HAP-1 (cell line): ENCODE data around the gene HTRA2.

Source experiments
- DNase-seq, 2 experiments: peaks; one replicate each; pipeline ENCODE4 v3.0.0-alpha.2; 2016 to 2020; ENCODE audit warnings: low spot score in 2 of 2
- H3K27me3 ChIP-seq: fragments of 250-450 bp; sonication (Bioruptor Pico); 2 replicates; pipeline ENCODE4 v1.5.1; 2020; ENCODE audit warnings: low read depth, mild to moderate bottlenecking, moderate library complexity
- H3K36me3 ChIP-seq: fragments of 250-450 bp; sonication (Bioruptor Pico); replicated peaks from 2 replicates; pipeline ENCODE4 v1.5.1; 2020; ENCODE audit warnings: mild to moderate bottlenecking
- H3K4me1 ChIP-seq: fragments of 250-450 bp; sonication (Bioruptor Pico); 2 replicates; pipeline ENCODE4 v1.5.1; 2020; ENCODE audit warnings: mild to moderate bottlenecking
- H3K4me3 ChIP-seq: fragments of 250-450 bp; sonication (Bioruptor Pico); 2 replicates; pipeline ENCODE4 v1.5.1; 2020; ENCODE audit warnings: mild to moderate bottlenecking, moderate library complexity
- H3K9me3 ChIP-seq: fragments of 250-450 bp; sonication (Bioruptor Pico); 2 replicates; pipeline ENCODE4 v1.5.1; 2020; ENCODE audit warnings: mild to moderate bottlenecking, moderate library complexity
- in situ Hi-C: fragments of 300-500 bp; cut with MboI; formaldehyde crosslinking; loops from 3 replicates; pipeline ENCODE4 v1.14.3; 2020; ENCODE audit warnings: low sequenced_read_pairs, inconsistent platforms, mixed read lengths

HTRA2 gene

DNA sequence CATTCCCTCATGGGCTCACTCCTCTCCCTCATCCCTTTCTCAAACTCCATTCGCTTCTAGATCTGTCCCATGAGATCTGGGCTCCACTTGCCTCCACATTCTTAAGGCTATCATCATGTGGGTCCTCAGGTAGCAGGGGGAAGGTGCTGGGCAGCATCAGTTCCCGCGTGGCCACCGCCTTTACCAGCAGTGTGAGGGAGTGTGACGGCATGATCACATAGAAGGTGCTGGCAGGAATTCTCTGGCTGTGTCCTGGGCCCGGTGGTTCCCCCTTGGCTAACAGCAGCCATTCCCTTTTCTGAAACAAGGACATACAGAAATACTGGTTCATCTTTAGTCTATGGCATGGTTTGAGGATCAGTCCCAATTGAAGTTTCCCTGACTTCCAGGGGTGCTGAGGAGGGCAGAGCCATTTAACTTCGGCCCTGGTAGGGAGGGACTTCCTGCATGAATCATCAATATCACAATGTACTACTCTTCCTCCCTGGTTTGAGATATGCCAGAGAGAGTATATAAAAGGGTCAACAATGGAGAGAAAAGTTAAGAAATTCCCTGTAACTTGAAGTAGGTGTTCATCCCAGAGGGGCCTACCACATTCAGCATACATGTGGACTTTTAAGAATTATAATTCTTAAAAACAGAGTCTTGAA is 32.5 kb downstream of the HTRA2 start:
- Histone ChIP-seq H3K4me3 (no peak overlapping the region), H3K27me3 (peaks cover 9% of the 10 kb centered on the region; the same call in 1 of the 2 replicates), H3K36me3 (no peaks in the 10 kb centered on the region), H3K9me3 (no peaks in the 10 kb centered on the region), H3K4me1 (no peaks in the 10 kb centered on the region)
- DNase-seq = no peak
- in situ Hi-C loops = no loop called here

- DNase-seq = no peak
- H3K4me3 ChIP-seq = no peak overlapping the region
Measured at GRCh38 chr2:74564222-74564621, 34.5 kb downstream of the HTRA2 start.

GRCh38 chr2:74566076-74566753 is 36.5 kb downstream of the HTRA2 start:
- DNase-seq = no peak
- in situ Hi-C loops = no loop called here
- H3K4me1 ChIP-seq = no peaks in the 10 kb centered on the region
- H3K36me3 ChIP-seq = no peaks in the 10 kb centered on the region
- no peak overlapping the region for H3K4me3 ChIP-seq
- H3K27me3 ChIP-seq = peaks cover 5% of the 10 kb centered on the region; the same call in 1 of the 2 replicates
- H3K9me3 ChIP-seq = no peaks in the 10 kb centered on the region

More at GRCh38 chr2:74564222-74564621, 34.5 kb downstream of the HTRA2 start:
- H3K36me3 ChIP-seq = no peaks in the 10 kb centered on the region
- peaks cover 9% of the 10 kb centered on the region; the same call in 1 of the 2 replicates for H3K27me3 ChIP-seq
- no peaks in the 10 kb centered on the region for H3K9me3 ChIP-seq
- no peaks in the 10 kb centered on the region for H3K4me1 ChIP-seq
- in situ Hi-C loops = no loop called here

GRCh38 chr2:74566754-74567085 is 37.0 kb downstream of the HTRA2 start:
- no peak for DNase-seq
- no peaks in the 10 kb centered on the region for H3K9me3 ChIP-seq
- no peaks in the 10 kb centered on the region; the same call in 1 of the 2 replicates for H3K27me3 ChIP-seq
- no peaks in the 10 kb centered on the region for H3K4me1 ChIP-seq
- H3K4me3 ChIP-seq = no peak overlapping the region
- H3K36me3 ChIP-seq = no peaks in the 10 kb centered on the region
- in situ Hi-C loops = no loop called here

DNA sequence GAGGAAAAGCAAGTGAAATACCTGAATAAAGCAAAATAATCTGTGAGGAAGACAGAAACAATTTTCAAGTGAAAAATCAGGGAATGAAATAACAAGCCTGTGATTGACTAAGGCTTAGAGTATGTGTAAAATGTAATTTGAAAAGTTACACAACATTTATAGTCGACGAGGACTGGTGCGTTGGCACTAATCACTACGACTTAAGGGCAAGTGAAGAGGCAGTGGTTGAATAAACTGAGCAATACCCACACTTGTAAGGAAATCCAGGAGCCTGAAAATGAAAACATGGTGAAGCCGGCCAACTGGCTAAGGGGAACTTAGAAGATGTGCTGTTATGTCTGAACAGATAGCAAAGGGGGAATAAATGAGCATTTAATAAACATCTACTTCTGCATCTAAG is 38.1 kb downstream of the HTRA2 start:
- Histone ChIP-seq H3K36me3 (no peaks in the 10 kb centered on the region), H3K4me1 (no peaks in the 10 kb centered on the region), H3K4me3 (no peak overlapping the region), H3K9me3 (no peaks in the 10 kb centered on the region), H3K27me3 (no peaks in the 10 kb centered on the region)
- DNase-seq = no peak
- in situ Hi-C loops = no loop called here

- DNase-seq = no peak
Measured at GRCh38 chr2:74569686-74570085, 40.0 kb downstream of the HTRA2 start.

DNA sequence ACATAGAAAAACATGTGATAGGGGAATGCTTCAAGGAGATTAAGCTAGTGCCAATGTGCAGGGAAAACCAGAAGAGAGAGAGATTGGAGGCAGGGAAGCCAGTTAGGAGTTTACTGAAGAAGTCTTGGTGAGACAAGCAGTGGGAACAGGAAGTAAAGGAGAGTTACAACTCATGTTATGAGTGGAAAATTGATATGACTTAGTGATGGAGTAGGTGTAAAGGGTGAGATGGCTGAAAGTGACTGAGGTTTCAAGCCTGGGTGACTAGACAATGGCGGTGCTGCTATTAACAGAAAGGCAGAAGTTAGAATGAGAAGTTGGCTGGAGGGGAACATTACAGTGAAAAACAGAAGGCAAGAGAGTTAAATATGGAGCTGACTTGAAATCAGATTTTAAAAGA is 41.3 kb downstream of the HTRA2 start:
- DNase-seq = no peak
- Histone ChIP-seq H3K4me1 (no peaks in the 10 kb centered on the region), H3K27me3 (no peaks in the 10 kb centered on the region), H3K36me3 (no peaks in the 10 kb centered on the region), H3K4me3 (no peak overlapping the region), H3K9me3 (no peaks in the 10 kb centered on the region)
- in situ Hi-C loops = no loop called here

More at GRCh38 chr2:74569686-74570085, 40.0 kb downstream of the HTRA2 start:
- Histone ChIP-seq H3K27me3 (no peaks in the 10 kb centered on the region), H3K4me3 (no peak overlapping the region), H3K4me1 (no peaks in the 10 kb centered on the region), H3K9me3 (no peaks in the 10 kb centered on the region), H3K36me3 (no peaks in the 10 kb centered on the region)
- in situ Hi-C loops = no loop called here

GRCh38 chr2:74572178-74572925 is 42.6 kb downstream of the HTRA2 start:
- Histone ChIP-seq H3K9me3 (no peaks in the 10 kb centered on the region), H3K36me3 (no peaks in the 10 kb centered on the region), H3K4me3 (no peak overlapping the region), H3K27me3 (no peaks in the 10 kb centered on the region), H3K4me1 (no peaks in the 10 kb centered on the region)
- in situ Hi-C loops = no loop called here
- DNase-seq = no peak

DNA sequence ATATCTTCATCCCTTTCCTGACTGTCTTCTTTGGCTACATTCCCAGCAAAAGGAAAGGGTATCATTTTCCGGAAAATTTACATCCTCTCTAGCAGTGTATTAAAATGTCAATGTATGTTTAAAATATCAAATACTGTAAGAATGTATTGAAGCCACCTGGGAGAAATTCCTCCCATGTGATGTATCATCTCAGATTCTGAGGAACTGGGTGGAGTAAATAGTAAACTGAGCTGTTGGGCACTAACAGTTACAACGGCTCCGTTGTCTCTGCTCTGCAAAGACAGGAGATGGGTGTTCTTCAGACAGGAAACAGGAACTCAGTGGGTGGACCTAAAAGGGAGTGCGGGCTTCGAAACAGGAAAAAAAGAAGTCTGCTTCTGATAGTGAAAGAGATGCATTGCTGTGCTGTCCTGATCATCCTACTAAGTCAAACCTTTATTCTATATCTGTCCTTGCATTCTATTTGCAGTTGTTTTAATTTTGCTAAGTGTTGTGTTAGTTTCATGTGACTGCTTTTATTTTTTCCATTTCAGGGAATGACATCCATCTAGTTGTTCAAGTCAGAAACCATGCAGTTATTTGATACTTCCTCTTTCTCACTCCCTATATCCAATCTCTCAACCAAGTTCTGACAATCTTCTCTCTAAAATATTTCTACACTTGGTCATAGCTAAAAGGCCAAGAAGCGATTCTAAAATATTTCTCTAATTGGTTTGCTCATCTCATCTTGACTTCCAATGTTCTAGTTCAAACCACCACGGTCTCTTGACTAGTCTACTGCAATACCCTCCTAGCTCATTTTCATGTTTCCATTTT is 44.2 kb downstream of the HTRA2 start:
- Histone ChIP-seq H3K4me3 (no peak overlapping the region), H3K9me3 (no peaks in the 10 kb centered on the region), H3K27me3 (no peaks in the 10 kb centered on the region), H3K36me3 (no peaks in the 10 kb centered on the region), H3K4me1 (no peaks in the 10 kb centered on the region)
- in situ Hi-C loops = no loop called here
- DNase-seq = no peak

- no peaks in the 10 kb centered on the region for H3K4me1 ChIP-seq
- in situ Hi-C loops = loop anchor here (5.0 kb wide), 1 partner anchor 88 kb away; no protein-coding TSS in a partner anchor
Measured at GRCh38 chr2:74575320-74575719, 45.6 kb downstream of the HTRA2 start.

DNA sequence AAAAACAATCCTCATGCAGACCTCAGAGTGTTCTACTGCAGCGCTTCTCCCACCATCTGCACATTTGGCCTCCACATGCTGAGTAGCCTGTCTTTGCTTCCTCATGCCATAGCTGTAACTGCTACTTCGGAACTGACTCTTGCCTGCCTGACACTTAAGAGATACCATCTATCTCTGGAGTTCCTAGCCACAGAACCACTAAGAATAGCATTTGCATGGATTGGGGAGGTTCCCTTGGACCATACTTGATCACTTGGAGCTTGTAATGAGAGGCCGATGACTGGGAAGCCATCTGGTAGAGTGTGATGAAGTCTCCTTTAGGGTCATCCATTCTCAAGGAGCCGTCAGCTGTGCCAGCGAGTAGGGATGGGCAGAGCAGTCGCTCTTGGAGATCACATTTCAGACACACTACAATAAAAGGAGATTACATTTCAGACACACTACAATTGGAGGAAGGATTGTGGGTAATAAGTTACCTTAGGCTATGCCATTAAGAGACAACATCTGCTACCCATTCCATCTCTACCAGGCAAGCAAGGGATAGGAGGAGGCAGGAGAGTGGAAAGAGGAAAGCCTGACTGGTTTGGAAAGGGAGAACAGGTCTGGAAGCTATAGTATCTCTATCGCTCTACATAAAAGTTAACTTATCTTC is 46.6 kb downstream of the HTRA2 start:
- in situ Hi-C loops = loop anchor here (5.0 kb wide), 1 partner anchor 89 kb away; no protein-coding TSS in a partner anchor
- Histone ChIP-seq H3K4me1 (no peaks in the 10 kb centered on the region), H3K4me3 (no peak overlapping the region), H3K27me3 (no peaks in the 10 kb centered on the region), H3K9me3 (no peaks in the 10 kb centered on the region), H3K36me3 (no peaks in the 10 kb centered on the region)
- no peak for DNase-seq

More at GRCh38 chr2:74575320-74575719, 45.6 kb downstream of the HTRA2 start:
- Histone ChIP-seq H3K27me3 (no peaks in the 10 kb centered on the region), H3K9me3 (no peaks in the 10 kb centered on the region), H3K36me3 (no peaks in the 10 kb centered on the region), H3K4me3 (no peak overlapping the region)
- DNase-seq = no peak

GRCh38 chr2:74576863-74577229 is 47.1 kb downstream of the HTRA2 start:
- Histone ChIP-seq H3K36me3 (no peaks in the 10 kb centered on the region), H3K4me1 (no peaks in the 10 kb centered on the region), H3K9me3 (no peaks in the 10 kb centered on the region), H3K4me3 (no peak overlapping the region), H3K27me3 (no peaks in the 10 kb centered on the region)
- DNase-seq = no peak
- in situ Hi-C loops = loop anchor here (5.0 kb wide), 1 partner anchor 90 kb away; no protein-coding TSS in a partner anchor

DNA sequence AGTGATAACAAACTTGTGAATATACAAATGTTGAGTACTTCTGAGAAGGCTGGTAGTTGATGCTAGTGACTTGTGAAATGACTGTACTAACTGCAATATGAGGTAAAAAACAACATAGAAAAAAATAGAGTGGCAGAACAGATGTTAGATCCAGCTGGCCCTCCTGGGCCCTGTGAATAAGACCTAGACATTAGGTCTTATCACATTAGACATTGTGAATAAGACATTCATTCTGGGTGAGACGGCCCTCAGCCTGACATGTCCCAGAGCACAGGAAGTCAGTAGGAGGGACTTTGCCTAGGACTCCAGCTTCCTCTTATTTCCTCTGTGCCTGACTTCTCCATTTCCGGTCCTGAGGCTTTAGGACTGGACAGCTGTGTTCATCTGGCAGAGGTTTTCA is 47.7 kb downstream of the HTRA2 start:
- Histone ChIP-seq H3K27me3 (no peaks in the 10 kb centered on the region), H3K4me1 (no peaks in the 10 kb centered on the region), H3K9me3 (no peaks in the 10 kb centered on the region), H3K36me3 (no peaks in the 10 kb centered on the region), H3K4me3 (no peak overlapping the region)
- in situ Hi-C loops = loop anchor here (5.0 kb wide), 1 partner anchor 90 kb away; no protein-coding TSS in a partner anchor
- no peak for DNase-seq
